ENCODE results near the gene PPIF. TPM values are rescaled to one million over a fixed set of nuclear protein-coding genes. Genes with fewer than 3 reads are reported as not detected.

The PPIF gene
- total and polyA plus RNA-seq, 2 of the 4 experiments (the other 2 are of a cell fraction) = 29.2 to 130 TPM

DNA sequence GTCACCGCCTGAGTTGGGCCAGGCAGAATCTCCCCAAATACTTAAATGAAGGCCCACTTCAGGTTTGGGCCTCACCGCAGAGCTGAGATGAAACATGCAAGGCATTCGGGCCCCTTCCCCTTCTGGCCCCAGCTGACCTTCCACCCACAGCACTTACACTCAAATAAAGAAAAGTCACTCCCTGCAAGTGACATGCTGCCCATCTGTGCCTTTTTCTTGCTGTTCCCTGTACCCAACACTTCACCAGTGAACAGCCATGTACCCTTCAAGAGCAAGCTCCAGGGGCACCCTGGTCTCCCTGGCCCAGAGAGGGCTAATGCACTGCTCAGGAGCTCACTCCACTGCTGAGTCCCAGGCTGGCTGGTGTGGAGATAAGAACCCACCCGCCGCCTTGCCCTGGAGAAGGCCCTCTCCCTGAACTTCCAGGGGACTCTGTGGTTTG is 57.4 kb downstream of the PPIF start:
- Histone ChIP-seq H3K4me2 (ENCODE audit: low read depth, low read length) (peak overlapping the region; percentile 0; the same call in 1 of the 2 replicates), H2BK15ac (ENCODE audit: low read depth, low read length) (no peak overlapping the region), H2BK5ac (ENCODE audit: low read depth, low read length, poor library complexity, severe bottlenecking) (no peak overlapping the region), H3K9ac (ENCODE audit: low read depth, low read length) (peak overlapping the region; percentile 31), H3K4me3 (ENCODE audit: insufficient read depth, low read depth, low read length) (no peak overlapping the region), H4K8ac (ENCODE audit: low read depth in 2 of 2, low read length in 2 of 2) (peak overlapping the region in 1 of 2 experiments; percentile 41; a peak in 1 of 4 replicates), H4K91ac (ENCODE audit: insufficient read depth, low read depth, low read length) (peak overlapping the region; percentile 58), H2BK120ac (ENCODE audit: low read depth, low read length) (peak overlapping the region; percentile 55), H3K27ac (ENCODE audit: insufficient read depth, low read length) (peak overlapping the region; percentile 60; the same call in 1 of the 2 replicates), H2AFZ (replicated peaks; ENCODE audit: low read length, poor library complexity) (peak overlapping the region; percentile 61), H2BK20ac (ENCODE audit: low read depth, low read length) (peak overlapping the region; percentile 51), H3K9me1 (ENCODE audit: insufficient read depth, low read length) (peaks cover 54% of the 10 kb centered on the region), H3K18ac (ENCODE audit: low read depth, low read length) (no peak overlapping the region; the same call in 1 of the 2 replicates), H3K79me1 (ENCODE audit: low read depth in 1 of 2, low read length in 2 of 2) (peaks cover 41 to 89% of the 10 kb centered on the region in 2 experiments), H3K9me3 (ENCODE audit: control insufficient read depth, insufficient read depth, low read length) (no peaks in the 10 kb centered on the region), H3K56ac (ENCODE audit: extremely low read depth, insufficient read depth, low read length) (no peak overlapping the region), H2AK5ac (ENCODE audit: low read depth, low read length) (peak overlapping the region; percentile 83), H3K27me3 (ENCODE audit: control insufficient read depth, insufficient read depth, low read length) (no peaks in the 10 kb centered on the region), H3K4ac (ENCODE audit: low read depth, low read length) (peak overlapping the region; percentile 72), H3K23ac (ENCODE audit: low read depth, low read length) (peak overlapping the region; percentile 63; the same call in 1 of the 2 replicates), H4K20me1 (ENCODE audit: insufficient read depth, low read length) (peaks cover 44% of the 10 kb centered on the region), H3K4me1 (ENCODE audit: control insufficient read depth, insufficient read depth, low read length) (peaks cover 78% of the 10 kb centered on the region), H4K5ac (ENCODE audit: low read depth, low read length) (no peak overlapping the region), H3K36me3 (ENCODE audit: control insufficient read depth, insufficient read depth, low read length) (peaks cover 36% of the 10 kb centered on the region), H3K14ac (replicated peaks; ENCODE audit: low read depth, low read length) (peak overlapping the region; percentile 57), H2AK9ac (replicated peaks; ENCODE audit: low read depth, low read length, poor library complexity) (peak overlapping the region; percentile 86)
- 76% methylated on average over 4 of the region's 5 CpGs; no CpG with 5 or more reads in 1 of the 2 experiments for WGBS, 2 experiments (ENCODE audit: extremely low coverage in 2 of 2, insufficient read length in 1 of 2)
- dilution Hi-C loops (cut with HindIII; ENCODE audit: low sequenced_read_pairs, unreplicated experiment) = no loop called here
- intact Hi-C loops (cut with micrococcal nuclease) = no loop called here
- BruUV-seq (replicated peaks) = no TSS peak
- TF ChIP-seq CHD1 (IDR thresholded peaks at IDR 0.05; ENCODE audit: low read depth, low read length) (no peak), CEBPB (IDR thresholded peaks at IDR 0.05; ENCODE audit: low read depth, low read length) (no peak), MAZ (IDR thresholded peaks at IDR 0.05; ENCODE audit: borderline replicate concordance, low read depth, low read length) (no peak), POLR2A (IDR thresholded peaks at IDR 0.05; ENCODE audit: low read depth, low read length) (no peak), MXI1 (IDR thresholded peaks at IDR 0.05; ENCODE audit: borderline replicate concordance, low read depth, low read length) (no peak), SMC3 (IDR thresholded peaks at IDR 0.05; ENCODE audit: low read depth, low read length) (no peak), BHLHE40 (IDR thresholded peaks at IDR 0.05; ENCODE audit: low read depth, low read length) (no peak), RAD21 (IDR thresholded peaks at IDR 0.05; ENCODE audit: low read length) (no peak), RFX5 (IDR thresholded peaks at IDR 0.05; ENCODE audit: low read depth, low read length) (no peak)
- TF ChIP-seq, protein P1, sequence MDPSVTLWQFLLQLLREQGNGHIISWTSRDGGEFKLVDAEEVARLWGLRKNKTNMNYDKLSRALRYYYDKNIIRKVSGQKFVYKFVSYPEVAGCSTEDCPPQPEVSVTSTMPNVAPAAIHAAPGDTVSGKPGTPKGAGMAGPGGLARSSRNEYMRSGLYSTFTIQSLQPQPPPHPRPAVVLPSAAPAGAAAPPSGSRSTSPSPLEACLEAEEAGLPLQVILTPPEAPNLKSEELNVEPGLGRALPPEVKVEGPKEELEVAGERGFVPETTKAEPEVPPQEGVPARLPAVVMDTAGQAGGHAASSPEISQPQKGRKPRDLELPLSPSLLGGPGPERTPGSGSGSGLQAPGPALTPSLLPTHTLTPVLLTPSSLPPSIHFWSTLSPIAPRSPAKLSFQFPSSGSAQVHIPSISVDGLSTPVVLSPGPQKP (IDR thresholded peaks at IDR 0.05; ENCODE audit: borderline replicate concordance, low read depth, low read length) = no peak
- DNase-seq (no peak), ATAC-seq (ENCODE audit: low read depth) (no peak)
- ChIA-PET CTCF (no interaction called here), POLR2A (ENCODE audit: unreplicated experiment) (no interaction called here)
- in situ Hi-C loops (cut with MboI; ENCODE audit: low sequenced_read_pairs) = no loop called here
